ENCODE results near the gene TMEM221. TPM values are rescaled to one million over a fixed set of nuclear protein-coding genes. Genes with fewer than 3 reads are reported as not detected.
"Not testable (repeated sequence)": the region's sequence is repeated elsewhere in the genome, so short reads cannot be mapped to it uniquely, and the experiment has no call there.

The TMEM221 gene
- total RNA-seq, 1 donor from 2014 or later: not detected

DNA sequence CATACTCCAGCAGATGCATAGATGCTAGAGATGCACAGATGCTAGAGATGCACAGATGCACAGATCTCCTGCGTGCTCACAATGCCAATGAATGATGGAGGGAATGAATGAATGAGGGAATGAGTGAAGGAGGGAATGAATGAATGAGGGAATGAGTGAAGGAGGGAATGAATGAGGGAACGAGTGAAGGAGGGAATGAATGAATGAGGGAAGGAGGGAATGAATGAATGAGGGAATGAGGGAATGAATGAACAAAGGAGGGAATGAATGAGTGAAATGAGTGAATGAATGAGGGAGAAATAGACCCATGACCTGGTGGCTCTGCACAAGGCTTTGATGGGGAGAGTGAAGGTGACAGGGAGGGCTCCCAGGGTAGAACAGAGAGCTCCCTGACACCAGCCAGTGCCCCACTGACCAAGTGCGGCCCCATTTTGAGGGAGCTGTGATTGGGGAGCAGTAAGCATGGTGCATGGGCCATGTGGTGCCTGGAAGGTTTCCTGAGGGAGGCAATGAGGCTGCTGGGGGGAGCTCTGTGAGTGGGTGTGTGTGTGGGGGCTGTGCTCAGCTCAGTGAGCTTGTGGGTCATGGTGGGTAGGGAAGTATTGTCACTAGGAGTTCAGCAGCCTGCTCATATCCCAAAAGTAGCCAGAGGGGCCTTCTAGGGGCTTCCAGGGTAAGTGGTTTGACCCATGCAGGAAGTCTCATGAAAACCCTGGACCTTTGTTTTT, 34.6 kb upstream of the TMEM221 start:
- no peak overlapping the region for H3K27ac Mint-ChIP-seq
- no peaks in the 10 kb centered on the region for H3K36me3 Mint-ChIP-seq (ENCODE audit: low read depth)
- no peak for ATAC-seq (ENCODE audit: low read depth)
- TF ChIP-seq, protein P1, sequence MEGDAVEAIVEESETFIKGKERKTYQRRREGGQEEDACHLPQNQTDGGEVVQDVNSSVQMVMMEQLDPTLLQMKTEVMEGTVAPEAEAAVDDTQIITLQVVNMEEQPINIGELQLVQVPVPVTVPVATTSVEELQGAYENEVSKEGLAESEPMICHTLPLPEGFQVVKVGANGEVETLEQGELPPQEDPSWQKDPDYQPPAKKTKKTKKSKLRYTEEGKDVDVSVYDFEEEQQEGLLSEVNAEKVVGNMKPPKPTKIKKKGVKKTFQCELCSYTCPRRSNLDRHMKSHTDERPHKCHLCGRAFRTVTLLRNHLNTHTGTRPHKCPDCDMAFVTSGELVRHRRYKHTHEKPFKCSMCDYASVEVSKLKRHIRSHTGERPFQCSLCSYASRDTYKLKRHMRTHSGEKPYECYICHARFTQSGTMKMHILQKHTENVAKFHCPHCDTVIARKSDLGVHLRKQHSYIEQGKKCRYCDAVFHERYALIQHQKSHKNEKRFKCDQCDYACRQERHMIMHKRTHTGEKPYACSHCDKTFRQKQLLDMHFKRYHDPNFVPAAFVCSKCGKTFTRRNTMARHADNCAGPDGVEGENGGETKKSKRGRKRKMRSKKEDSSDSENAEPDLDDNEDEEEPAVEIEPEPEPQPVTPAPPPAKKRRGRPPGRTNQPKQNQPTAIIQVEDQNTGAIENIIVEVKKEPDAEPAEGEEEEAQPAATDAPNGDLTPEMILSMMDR (IDR thresholded peaks at IDR 0.05): no peak
- no peaks in the 10 kb centered on the region for H3K27me3 Mint-ChIP-seq
- ChIA-PET POLR2A (interaction anchor here (0.6 to 0.7 kb wide), 2 partner anchors 12 to 198 kb away, joined by 3 to 4 read pairs; no protein-coding TSS in a partner anchor), CTCF (no interaction called here)
- H3K4me3 Mint-ChIP-seq: no peak overlapping the region
- intact Hi-C loops (cut with micrococcal nuclease): no loop called here
- no peaks in the 10 kb centered on the region for H3K9me3 Mint-ChIP-seq
- no peak for DNase-seq
- peaks cover 3% of the 10 kb centered on the region for H3K4me1 Mint-ChIP-seq

DNA sequence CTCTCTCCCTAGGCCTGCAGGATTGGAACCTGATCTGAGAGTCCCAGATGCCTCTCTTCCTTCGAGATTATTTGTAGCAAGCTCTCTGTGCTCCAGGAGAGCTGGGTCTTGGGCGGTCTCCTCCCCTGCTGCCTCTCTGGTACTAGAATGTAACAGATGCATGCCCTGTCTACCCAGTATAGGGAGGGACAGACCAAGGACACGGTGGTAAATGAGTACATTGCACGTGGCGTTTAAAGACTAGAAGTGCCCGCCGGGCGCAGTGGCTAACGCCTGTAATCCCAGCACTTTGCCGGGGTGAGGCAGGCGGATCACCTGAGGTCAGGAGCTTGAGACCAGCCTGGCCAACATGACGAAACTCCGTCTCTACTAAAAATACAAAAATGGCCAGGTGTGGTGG, 33.5 kb upstream of the TMEM221 start:
- Mint-ChIP-seq H3K27ac (no peak overlapping the region), H3K27me3 (no peaks in the 10 kb centered on the region), H3K36me3 (ENCODE audit: low read depth) (no peaks in the 10 kb centered on the region), H3K4me3 (no peak overlapping the region), H3K4me1 (no peaks in the 10 kb centered on the region), H3K9me3 (no peaks in the 10 kb centered on the region)
- CTCF ChIA-PET: no interaction called here
- POLR2A ChIA-PET: no interaction called here
- DNase-seq (no peak), ATAC-seq (ENCODE audit: low read depth) (no peak)
- TF ChIP-seq, protein P1 (IDR thresholded peaks at IDR 0.05): no peak
- intact Hi-C loops (cut with micrococcal nuclease): no loop called here

DNA sequence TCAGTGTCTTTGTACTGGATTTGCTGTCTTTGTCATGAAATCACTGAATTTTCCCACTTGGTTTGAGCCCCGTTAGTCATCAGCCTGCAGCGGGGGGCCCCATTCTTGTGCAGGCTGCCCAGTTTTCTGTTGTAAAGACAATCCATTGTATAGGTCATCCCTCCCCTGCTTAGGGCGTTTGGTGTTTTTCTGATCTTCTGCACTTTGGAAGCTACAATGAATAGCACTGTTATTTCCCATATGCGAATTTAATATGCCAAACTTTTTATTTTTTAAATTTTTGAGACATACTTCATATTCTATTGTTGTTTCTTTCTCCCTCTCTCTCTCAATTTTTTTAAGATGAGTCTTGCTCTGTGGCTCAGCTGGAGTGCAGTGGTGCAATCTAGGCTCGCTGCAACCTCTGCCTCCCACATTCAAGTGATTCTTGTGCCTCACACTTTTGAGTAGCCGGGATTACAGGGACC, 30.9 kb upstream of the TMEM221 start:
- intact Hi-C loops (cut with micrococcal nuclease): no loop called here
- no peaks in the 10 kb centered on the region for H3K36me3 Mint-ChIP-seq (ENCODE audit: low read depth)
- H3K9me3 Mint-ChIP-seq: no peaks in the 10 kb centered on the region
- CTCF ChIA-PET: interaction anchor here (1.1 kb wide), 1 partner anchor 17 kb away, joined by 4 read pairs; no protein-coding TSS in a partner anchor
- H3K4me3 Mint-ChIP-seq: no peak overlapping the region
- no peaks in the 10 kb centered on the region for H3K27me3 Mint-ChIP-seq
- no peak overlapping the region for H3K27ac Mint-ChIP-seq
- ATAC-seq (ENCODE audit: low read depth): no peak
- DNase-seq: no peak
- H3K4me1 Mint-ChIP-seq: no peaks in the 10 kb centered on the region
- POLR2A ChIA-PET: no interaction called here
- TF ChIP-seq, protein P1 (IDR thresholded peaks at IDR 0.05): no peak

DNA sequence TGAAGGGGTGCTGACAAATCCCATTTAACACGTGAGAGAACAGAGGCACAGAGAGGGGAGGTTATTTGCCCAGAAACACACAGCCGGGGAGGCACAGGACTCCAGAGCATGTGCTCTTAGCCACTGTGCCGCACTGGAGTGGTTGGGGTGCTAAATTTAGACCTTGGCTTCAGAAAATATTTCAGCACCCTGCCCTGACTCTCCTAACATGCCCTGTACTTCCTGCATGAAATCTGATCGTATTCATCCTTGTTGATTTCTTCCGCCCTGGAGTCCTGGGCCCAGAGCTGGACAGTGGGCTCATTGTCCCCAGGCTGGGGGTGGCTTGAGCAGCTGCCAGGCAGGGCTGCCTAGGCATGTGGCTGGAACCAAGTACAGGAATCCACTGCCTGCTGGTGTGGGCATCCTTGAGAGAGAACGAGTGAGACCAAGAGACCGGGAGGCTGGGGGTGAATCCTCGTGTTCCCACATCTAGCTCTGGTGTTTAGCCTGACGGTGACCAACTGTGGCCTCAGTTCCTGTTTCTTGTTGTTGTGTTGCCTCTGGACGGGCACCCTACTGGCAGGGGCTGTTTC, 27.2 kb upstream of the TMEM221 start:
- no peak for ATAC-seq (ENCODE audit: low read depth)
- TF ChIP-seq, protein P1 (IDR thresholded peaks at IDR 0.05): no peak
- no peak overlapping the region for H3K4me3 Mint-ChIP-seq
- no peaks in the 10 kb centered on the region for H3K9me3 Mint-ChIP-seq
- POLR2A ChIA-PET: interaction anchor here (0.6 kb wide), 1 partner anchor 380 kb away, joined by 5 read pairs; no protein-coding TSS in a partner anchor
- no peak overlapping the region for H3K27ac Mint-ChIP-seq
- no peak for DNase-seq
- intact Hi-C loops (cut with micrococcal nuclease): no loop called here
- CTCF ChIA-PET: interaction anchor here (1.8 kb wide), 1 partner anchor 21 kb away, joined by 3 read pairs; no protein-coding TSS in a partner anchor
- no peaks in the 10 kb centered on the region for H3K36me3 Mint-ChIP-seq (ENCODE audit: low read depth)
- no peaks in the 10 kb centered on the region for H3K27me3 Mint-ChIP-seq
- H3K4me1 Mint-ChIP-seq: peaks cover 9% of the 10 kb centered on the region

DNA sequence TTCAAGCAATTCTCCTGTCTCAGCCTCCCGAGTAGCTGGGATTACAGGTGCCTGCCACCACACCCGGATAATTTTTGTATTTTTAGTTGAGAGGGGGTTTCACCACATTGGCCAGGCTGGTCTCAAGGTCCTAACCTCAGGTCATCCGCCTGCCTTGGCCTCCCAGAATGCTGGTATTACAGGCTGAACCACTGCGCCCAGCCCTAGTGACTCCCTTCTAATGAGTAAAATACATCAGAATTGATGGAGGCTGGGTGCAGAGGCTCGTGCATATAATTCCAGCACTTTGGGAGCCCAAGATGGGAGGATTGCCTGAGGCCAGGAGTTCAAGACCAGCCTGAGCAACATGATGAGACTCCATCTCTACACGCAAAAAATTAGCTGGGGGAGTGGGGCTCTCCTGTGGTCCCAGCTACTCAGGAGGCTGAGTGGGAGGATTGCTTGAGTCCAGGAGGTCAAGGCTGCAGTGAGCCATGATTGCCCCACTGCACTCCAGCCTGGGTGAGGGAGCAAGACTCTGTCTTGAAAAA, 26.6 kb upstream of the TMEM221 start:
- intact Hi-C loops (cut with micrococcal nuclease); H3K27me3 Mint-ChIP-seq; H3K4me1 Mint-ChIP-seq; POLR2A ChIA-PET; DNase-seq; H3K9me3 Mint-ChIP-seq; H3K4me3 Mint-ChIP-seq; CTCF ChIA-PET; H3K27ac Mint-ChIP-seq; ATAC-seq (ENCODE audit: low read depth); H3K36me3 Mint-ChIP-seq (ENCODE audit: low read depth): not testable (repeated sequence)

Measured in activated B cell treated with CpG ODN at 0.5 μM for 24 hours (primary cell).